ES-I3 (cell line): Measurements from ENCODE around the gene SFXN1.
"Not testable (repeated sequence)": the region's sequence is repeated elsewhere in the genome, so short reads cannot be mapped to it uniquely, and the experiment has no call there.

ENCODE experiments used
- H3K36me3 ChIP-seq: 2 replicates; pipeline ENCODE4 v1.6.1; 2013; ENCODE audit warnings: mild to moderate bottlenecking, low read length, control low read depth, moderate library complexity; ENCODE audit not compliant: insufficient read depth
- H3K4me1 ChIP-seq: 2 replicates; pipeline ENCODE4 v1.6.1; 2013; ENCODE audit warnings: mild to moderate bottlenecking, control low read depth, low read length; ENCODE audit not compliant: insufficient read depth
- H3K9ac ChIP-seq: 2 replicates; pipeline ENCODE4 v1.6.1; 2013; ENCODE audit warnings: low read depth, mild to moderate bottlenecking, low read length, moderate library complexity
- H3K9me3 ChIP-seq: 2 replicates; pipeline ENCODE4 v1.6.1; 2013; ENCODE audit warnings: mild to moderate bottlenecking, low read length, moderate library complexity; ENCODE audit not compliant: control insufficient read depth, insufficient read depth

SFXN1 gene

DNA sequence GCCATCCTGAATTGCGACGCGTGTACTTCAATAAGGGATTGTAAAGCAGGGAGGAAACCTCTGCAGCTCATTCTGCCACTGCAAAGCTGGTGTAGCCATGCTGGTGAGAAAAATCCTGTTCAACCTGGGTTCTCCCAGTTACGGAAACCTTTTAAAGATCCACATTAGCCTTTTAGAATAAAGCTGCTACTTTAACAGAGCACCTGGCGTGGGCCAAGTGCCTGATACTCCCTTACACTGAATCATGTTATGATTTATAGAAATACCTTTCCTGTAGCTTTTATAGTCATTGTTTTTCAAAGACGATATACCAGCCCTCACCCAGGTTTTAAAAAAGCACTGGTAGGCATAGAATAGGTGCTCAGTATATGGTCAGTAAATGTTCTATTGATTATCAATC lies 48.3 kb downstream of the SFXN1 start:
- Histone ChIP-seq H3K36me3 (peaks cover 18% of the 10 kb centered on the region), H3K9me3 (no peaks in the 10 kb centered on the region), H3K9ac (no peak overlapping the region), H3K4me1 (no peaks in the 10 kb centered on the region)

DNA sequence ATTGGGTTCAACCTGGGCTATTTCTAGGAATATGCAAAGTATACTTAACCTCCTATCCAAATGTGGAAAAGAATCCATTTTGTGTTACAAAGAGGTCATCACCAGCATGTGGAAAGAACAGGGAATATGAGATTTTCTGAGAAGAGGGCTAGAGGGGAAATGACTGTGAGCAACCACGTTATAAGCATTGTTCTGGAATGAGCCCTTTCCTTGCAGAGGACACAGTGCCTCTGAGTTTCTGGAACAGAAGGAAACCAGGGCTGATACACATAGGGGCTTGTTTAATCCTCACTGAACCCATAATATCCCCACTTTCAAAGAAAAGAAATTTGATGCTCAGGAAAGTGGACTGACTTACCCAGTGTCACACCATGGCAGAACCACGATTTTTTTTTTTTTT lies 53.0 kb downstream of the SFXN1 start:
- H3K36me3 ChIP-seq: peaks cover 3% of the 10 kb centered on the region; the same call in 1 of the 2 replicates
- H3K9ac ChIP-seq: no peak overlapping the region
- H3K4me1 ChIP-seq: peaks cover 13% of the 10 kb centered on the region; the same call in 1 of the 2 replicates
- no peaks in the 10 kb centered on the region for H3K9me3 ChIP-seq

- no peaks in the 10 kb centered on the region for H3K9me3 ChIP-seq
- peak overlapping the region; percentile 14; the same call in 1 of the 2 replicates for H3K9ac ChIP-seq
- H3K4me1 ChIP-seq: peaks cover 14% of the 10 kb centered on the region; the same call in 1 of the 2 replicates
- no peaks in the 10 kb centered on the region for H3K36me3 ChIP-seq
These were observed 55.9 kb downstream of the SFXN1 start for GRCh38 chr5:175534070-175534932.

DNA sequence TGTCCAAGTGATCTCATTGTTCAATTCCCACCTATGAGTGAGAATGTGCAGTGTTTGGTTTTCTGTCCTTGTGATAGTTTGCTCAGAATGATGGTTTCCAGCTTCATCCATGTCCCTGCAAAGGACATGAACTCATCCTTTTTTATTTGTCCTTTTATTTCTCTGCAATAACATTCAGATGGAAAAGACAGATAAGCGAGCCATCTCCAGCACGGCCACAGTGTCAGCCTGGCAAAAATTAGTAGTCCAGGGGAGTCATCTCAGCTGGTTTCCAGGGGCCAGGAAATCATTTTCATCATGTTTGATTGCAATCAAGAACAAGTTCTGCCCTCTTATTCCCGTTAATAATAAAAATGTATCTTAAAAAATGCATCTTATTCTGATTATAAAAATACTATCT lies 57.0 kb downstream of the SFXN1 start:
- peaks cover 14% of the 10 kb centered on the region; the same call in 1 of the 2 replicates for H3K4me1 ChIP-seq
- not testable (repeated sequence) for H3K36me3 ChIP-seq

GRCh38 chr5:175535796-175536195 lies 57.4 kb downstream of the SFXN1 start:
- H3K9me3 ChIP-seq: no peaks in the 10 kb centered on the region
- no peaks in the 10 kb centered on the region for H3K36me3 ChIP-seq
- peaks cover 14% of the 10 kb centered on the region; the same call in 1 of the 2 replicates for H3K4me1 ChIP-seq
- no peak overlapping the region for H3K9ac ChIP-seq

More for the DNA sequence above, 57.0 kb downstream of the SFXN1 start:
- H3K9me3 ChIP-seq, H3K9ac ChIP-seq: not testable (repeated sequence)

GRCh38 chr5:175538576-175538975 lies 60.2 kb downstream of the SFXN1 start:
- no peak overlapping the region for H3K9ac ChIP-seq
- H3K36me3 ChIP-seq: no peaks in the 10 kb centered on the region
- peaks cover 20% of the 10 kb centered on the region; the same call in 1 of the 2 replicates for H3K4me1 ChIP-seq
- no peaks in the 10 kb centered on the region for H3K9me3 ChIP-seq

DNA sequence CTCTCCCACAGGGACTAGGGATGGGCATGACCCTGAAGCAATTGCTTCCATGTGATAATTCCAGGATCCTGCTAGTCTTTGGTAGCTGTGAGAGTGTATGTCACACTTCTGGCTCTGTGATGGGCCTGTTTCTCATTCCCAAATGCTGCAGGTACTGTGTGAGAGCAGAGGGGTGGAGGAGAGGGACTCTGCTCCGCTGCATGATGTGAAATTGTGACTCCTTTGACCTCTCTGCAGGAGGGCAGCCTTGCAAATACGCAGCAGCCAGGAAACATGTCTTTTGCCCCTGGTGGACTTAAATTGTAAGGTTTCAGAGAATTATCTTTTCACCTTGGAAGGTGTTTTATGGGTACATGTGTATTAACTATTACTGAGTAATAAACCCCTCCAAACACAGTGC lies 61.6 kb downstream of the SFXN1 start:
- peaks cover 18% of the 10 kb centered on the region for H3K4me1 ChIP-seq
- no peaks in the 10 kb centered on the region for H3K9me3 ChIP-seq
- no peak overlapping the region for H3K9ac ChIP-seq
- H3K36me3 ChIP-seq: no peaks in the 10 kb centered on the region

DNA sequence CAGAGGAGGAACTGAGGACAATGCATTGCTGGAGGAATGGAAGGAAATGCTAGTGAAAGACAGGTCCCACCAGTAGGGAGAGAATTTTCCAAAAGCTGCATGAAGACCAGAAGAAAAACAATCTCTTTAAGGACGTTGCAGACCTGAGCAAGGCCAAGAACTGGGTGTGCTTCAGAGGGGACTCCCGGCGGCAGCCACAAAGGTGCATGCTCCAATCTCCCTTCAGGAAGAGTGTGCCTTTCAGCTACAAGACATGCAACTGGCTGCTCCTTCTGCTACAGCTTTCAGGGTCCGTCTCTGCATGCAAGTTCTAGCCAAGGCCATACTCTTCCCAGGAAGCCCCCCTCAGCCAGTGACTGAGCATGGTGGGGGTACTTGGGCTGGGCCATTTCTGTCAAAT lies 62.9 kb downstream of the SFXN1 start:
- no peaks in the 10 kb centered on the region for H3K9me3 ChIP-seq
- H3K4me1 ChIP-seq: peaks cover 10% of the 10 kb centered on the region

GRCh38 chr5:175542232-175542965 lies 64.0 kb downstream of the SFXN1 start:
- Histone ChIP-seq H3K9me3 (no peaks in the 10 kb centered on the region), H3K9ac (no peak overlapping the region), H3K36me3 (no peaks in the 10 kb centered on the region), H3K4me1 (peaks cover 16% of the 10 kb centered on the region)

More for the DNA sequence above, 62.9 kb downstream of the SFXN1 start:
- Histone ChIP-seq H3K36me3 (no peaks in the 10 kb centered on the region), H3K9ac (no peak overlapping the region)

- H3K36me3 ChIP-seq: no peaks in the 10 kb centered on the region
- H3K4me1 ChIP-seq: peaks cover 18% of the 10 kb centered on the region
- H3K9me3 ChIP-seq: no peaks in the 10 kb centered on the region
- no peak overlapping the region for H3K9ac ChIP-seq
These were observed 64.5 kb downstream of the SFXN1 start for GRCh38 chr5:175542966-175543235.

DNA sequence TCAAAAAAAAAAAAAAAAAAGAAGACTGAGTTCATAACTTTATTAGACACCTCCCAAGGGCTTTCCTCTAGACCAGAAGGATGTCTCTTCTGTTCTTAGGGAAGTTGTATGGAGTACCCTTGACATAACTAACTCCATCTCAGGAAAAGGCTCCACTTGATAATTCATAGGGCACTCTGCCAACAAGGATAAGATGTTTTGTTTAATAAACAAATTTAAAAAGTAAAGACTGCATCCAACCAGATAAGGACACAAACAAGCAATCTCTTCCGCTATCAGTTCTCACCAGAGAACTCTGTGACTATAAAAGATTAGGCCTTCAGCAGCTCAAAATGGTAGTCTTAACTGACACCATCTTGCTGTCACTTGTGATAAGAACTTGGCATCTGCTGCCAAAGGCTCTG lies 65.8 kb downstream of the SFXN1 start:
- Histone ChIP-seq H3K9me3 (no peaks in the 10 kb centered on the region), H3K36me3 (no peaks in the 10 kb centered on the region), H3K9ac (no peak overlapping the region), H3K4me1 (peaks cover 25% of the 10 kb centered on the region)

DNA sequence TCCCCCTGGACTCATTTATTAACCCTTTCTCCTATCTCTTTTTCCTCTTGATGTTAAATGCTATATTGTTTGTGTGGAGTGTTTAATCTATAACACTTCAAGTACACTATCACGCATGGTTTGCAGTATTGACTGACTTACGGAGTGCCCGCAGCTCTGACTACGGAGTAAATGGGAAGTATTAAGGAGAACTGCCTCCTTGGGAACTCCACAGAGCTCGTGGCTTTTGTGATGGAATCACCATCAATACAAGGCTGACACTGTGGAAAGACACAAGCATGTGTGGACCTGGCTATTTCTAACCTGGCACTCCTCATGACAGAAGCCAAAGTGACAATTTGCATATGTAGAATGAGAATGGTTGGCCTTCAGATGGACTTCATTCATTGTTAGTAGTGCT lies 66.2 kb downstream of the SFXN1 start:
- peaks cover 30% of the 10 kb centered on the region for H3K4me1 ChIP-seq
- no peaks in the 10 kb centered on the region for H3K9me3 ChIP-seq
- H3K9ac ChIP-seq: no peak overlapping the region
- H3K36me3 ChIP-seq: no peaks in the 10 kb centered on the region

- no peaks in the 10 kb centered on the region for H3K36me3 ChIP-seq
- peaks cover 31% of the 10 kb centered on the region for H3K4me1 ChIP-seq
- peak overlapping the region; percentile 40; the same call in 1 of the 2 replicates for H3K9ac ChIP-seq
These were observed 69.5 kb downstream of the SFXN1 start for GRCh38 chr5:175547842-175548241.

DNA sequence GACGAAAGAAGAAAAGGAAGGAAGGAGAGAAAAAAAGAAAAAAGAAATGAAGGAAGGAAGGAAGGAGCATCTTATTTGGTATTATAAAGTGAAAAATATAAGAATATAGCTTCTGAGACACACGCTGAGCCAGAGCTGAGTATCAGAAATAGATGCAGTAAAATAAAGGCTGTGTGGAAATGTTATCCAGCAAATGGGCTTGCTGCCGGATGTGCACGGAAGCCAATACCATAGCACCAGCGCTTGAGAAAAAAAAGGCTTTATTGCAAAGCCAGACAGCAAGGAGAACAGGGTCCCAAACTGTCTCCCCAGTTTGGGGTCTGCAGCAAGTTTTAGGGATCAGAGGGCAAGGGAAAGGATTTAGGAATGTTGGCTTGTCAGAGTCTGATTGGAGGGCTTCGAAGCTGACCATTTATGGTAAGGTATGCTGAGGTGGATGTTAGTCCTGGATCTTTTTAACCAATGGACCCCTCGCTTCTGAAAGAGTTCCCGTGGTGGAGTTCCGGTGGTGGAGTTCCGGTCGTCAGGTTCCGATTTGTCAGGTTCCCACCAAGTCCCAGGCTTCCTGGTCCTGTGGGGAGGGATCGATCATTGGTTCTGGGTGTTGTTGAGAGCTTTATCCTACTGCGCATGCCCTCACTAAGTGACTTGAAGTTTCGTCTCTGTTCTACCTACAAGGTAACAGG lies 70.4 kb downstream of the SFXN1 start:
- H3K4me1 ChIP-seq: peaks cover 28% of the 10 kb centered on the region
- no peaks in the 10 kb centered on the region for H3K36me3 ChIP-seq
- H3K9ac ChIP-seq: peak overlapping the region; percentile 40; the same call in 1 of the 2 replicates
- H3K9me3 ChIP-seq: no peaks in the 10 kb centered on the region; the same call in 1 of the 2 replicates

More at GRCh38 chr5:175547842-175548241, 69.5 kb downstream of the SFXN1 start:
- H3K9me3 ChIP-seq: no peaks in the 10 kb centered on the region; the same call in 1 of the 2 replicates
